Islet precursor cell (in vitro differentiated cells): ENCODE data around the gene TWSG1.
"Not testable (repeated sequence)": the region's sequence is repeated elsewhere in the genome, so short reads cannot be mapped to it uniquely, and the experiment has no call there.

Experiments used
- DNase-seq: peaks from one replicate; pipeline ENCODE4 v3.0.0-alpha.2; 2018

Gene TWSG1

GRCh38 chr18:9336827-9337226, 2.3 kb downstream of the TWSG1 start:
- no peak for DNase-seq

GRCh38 chr18:9337873-9338272, 3.3 kb downstream of the TWSG1 start:
- no peak for DNase-seq

GRCh38 chr18:9340472-9340871, 5.9 kb downstream of the TWSG1 start:
- DNase-seq = no peak

DNA sequence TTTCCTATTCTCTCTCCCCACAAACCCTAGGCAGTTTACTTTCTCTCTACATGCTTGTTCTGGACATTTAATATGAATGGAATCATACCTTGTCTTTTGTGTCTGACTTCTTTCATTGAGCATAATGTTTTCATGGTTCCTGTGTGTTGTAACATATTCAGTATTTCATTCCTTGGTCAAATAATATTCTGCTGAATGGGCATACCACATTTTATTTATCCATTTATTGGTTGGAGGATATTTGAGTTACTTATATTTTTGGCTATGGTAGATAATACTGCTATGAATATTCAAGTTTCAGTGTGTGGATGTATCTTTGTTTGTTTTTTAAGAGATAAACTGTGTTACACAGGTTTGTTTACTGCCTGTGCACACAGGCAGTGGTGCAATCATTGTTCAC, 9.0 kb downstream of the TWSG1 start:
- DNase-seq = no peak

DNA sequence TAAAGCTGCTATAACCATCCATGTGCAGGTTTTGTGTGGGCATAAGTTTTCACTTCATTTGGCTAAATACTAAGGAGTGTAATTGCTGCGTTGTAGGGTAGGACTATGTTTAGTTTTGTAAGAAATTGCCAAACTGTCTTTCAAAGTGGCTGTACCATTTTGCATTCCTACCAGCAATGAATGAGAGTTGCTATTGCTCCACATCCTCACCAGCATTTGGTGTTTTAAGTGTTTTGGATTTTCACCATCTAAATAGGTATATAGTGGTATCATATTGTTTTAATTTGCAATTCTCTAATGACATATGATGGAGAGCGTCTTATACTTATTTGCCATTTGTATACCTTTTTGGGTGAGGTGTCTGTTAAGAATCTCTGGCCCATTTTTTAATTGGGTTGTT, 12.2 kb downstream of the TWSG1 start:
- DNase-seq = no peak

DNA sequence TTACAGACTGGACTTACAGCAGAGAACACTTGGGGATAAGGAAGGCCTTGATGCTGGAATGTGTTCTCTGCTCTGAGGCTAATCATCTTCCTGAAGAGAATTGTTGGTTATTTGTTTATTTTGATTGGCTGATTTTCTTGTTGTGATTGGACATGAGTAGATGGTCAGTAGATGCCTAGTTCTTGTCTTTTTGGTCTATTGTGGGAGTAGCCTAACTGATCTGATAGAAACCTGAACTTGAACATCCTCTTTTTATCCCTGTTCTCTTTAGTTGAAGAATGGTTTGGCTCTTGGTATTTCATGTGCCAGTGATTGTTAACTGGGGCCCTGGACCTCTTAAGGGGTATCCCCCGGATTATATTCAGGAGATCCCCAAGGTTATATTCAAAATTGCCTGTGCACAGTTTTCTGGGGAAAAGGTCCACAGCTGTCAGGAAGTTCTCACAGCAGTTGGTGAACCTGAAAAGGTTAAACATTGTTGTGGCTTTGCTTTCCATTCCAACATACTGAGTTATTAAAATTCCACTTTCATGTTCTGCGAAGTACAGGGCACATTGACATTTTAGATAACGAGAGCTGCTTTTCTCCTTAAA, 13.6 kb downstream of the TWSG1 start:
- no peak for DNase-seq

GRCh38 chr18:9348766-9349165, 14.2 kb downstream of the TWSG1 start:
- no peak for DNase-seq

- no peak for DNase-seq
Measured at GRCh38 chr18:9353596-9353995, 19.0 kb downstream of the TWSG1 start.

DNA sequence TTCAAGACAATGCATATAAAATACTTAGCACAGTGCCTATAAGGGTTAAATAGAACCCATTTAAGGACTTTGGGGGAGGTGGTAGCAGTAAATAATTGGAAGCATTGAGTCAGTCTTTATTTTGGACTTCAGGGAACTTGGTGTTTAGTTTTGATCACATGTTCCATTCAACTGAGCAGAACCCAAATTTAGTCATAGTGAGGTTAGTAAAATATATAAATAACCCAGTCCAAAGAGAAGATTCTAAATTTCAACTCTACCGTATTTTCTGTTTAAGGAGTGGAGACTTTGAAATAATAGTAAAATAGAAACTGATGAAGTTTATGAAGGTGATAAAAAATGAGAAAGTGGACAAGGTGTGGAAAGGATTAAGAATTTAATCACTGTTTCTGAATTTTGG, 19.7 kb downstream of the TWSG1 start:
- DNase-seq = no peak

DNA sequence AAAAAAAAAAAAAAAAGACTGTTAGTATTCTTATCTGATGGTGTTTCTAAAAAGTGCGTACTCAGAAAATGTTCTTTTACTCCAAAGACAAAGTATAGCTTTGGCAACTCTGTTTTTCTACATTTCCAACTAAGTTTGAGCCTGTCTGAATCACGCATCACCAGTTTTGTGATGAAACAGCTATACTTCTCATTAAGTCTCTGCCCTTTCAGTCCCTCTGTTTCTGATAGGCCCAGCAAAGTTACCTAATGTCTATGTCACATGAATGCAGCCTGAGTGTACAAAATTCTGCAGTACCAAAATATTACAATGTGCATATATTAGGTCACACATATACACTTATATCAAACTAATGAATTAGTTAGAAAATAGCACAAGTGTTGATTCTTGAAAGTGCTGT, 22.4 kb downstream of the TWSG1 start:
- no peak for DNase-seq

DNA sequence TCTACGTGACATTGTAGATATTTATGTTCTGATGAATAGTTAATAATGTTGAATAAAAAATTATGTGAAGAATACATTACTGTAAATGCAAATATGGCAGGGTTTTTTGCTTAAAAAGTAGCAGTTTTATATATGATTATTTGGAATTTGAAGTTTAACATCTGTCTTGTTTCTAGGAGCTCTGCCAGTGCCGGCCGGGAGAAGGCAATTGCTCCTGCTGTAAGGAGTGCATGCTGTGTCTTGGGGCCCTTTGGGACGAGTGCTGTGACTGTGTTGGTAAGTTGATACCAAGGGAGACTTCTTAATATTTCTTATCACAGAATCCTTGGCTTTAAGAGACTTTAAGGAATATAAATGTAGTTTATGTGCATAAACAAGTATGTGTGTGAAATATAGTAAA, 25.2 kb downstream of the TWSG1 start:
- DNase-seq = no peak

DNA sequence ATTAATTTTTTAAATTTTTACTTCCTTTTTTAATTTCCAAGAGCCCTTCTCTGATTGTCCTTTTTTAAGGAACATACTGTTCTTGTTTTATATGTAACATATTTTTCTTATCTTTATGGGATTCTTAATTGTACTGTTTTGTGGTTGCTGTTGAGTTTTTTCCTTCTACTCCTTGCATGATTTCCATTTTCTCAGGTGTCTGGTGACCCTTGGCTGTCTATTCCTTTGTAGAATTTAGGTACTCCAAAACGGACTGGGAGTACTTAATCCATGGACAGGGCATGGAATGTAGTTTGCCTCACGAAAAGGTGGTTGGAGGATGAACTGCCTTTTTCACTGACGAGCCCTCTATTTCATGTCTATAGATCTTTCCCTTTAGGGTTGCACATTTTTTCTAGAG, 26.6 kb downstream of the TWSG1 start:
- no peak for DNase-seq

DNA sequence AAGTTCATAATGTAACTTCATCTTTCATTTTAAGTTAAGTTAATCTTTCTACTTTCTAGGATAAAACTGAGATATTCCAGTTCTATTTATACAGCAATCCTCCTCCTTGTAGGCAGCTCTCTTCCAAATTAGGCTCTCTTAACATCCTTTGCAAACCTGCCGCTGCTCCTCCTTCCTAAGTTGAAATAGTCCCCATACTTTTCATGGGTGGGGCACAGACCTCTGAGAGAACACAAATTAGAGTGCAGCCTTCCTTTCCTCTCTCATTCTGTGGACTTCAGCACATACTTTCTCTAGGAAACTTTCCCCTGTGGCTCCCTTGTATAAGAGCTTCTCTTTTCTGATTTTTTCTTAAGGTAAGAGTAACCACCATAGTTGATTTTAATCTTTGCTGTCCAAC, 28.3 kb downstream of the TWSG1 start:
- peak; percentile 57 for DNase-seq

DNA sequence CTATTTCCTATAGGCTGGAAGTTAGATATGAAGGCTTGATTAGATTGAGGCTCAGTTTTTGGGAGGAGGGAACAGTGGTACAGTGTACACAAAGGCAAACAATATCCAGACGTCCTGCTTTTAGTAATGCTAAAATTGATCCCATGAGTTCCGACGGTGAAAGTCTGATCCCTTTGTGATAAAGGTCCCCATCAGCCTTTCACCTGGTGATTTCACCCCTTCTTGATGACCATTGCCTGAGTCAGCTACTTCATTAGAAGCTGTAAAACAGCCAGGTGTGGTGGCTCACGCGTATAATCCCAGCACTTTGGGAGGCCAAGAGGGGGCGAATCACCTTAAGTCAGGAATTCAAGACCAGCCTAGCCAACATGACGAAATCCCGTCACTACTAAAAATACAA, 29.7 kb downstream of the TWSG1 start:
- DNase-seq = no peak

GRCh38 chr18:9365406-9365805, 30.8 kb downstream of the TWSG1 start:
- DNase-seq = no peak

GRCh38 chr18:9366126-9366714, 31.6 kb downstream of the TWSG1 start:
- DNase-seq = peak; percentile 86

GRCh38 chr18:9373254-9373653, 38.7 kb downstream of the TWSG1 start:
- not testable (repeated sequence) for DNase-seq

DNA sequence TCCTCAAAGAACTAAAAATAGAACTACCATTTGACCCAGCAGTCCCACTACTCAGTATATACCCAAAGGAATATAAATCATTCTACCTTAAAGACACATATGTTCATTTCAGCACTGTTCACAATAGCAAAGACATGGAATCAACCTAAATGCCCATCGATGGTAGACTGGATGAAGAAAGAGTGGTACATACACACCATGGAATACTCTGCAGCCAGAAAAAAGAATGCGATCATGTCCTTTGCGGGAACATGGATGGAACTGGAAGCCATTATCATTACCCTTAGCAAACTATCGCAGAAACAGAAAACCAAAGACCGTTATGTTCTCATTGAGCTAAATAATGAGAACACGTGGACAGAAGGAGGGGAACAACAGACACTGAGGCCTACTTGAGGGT, 44.5 kb downstream of the TWSG1 start:
- DNase-seq = no peak

DNA sequence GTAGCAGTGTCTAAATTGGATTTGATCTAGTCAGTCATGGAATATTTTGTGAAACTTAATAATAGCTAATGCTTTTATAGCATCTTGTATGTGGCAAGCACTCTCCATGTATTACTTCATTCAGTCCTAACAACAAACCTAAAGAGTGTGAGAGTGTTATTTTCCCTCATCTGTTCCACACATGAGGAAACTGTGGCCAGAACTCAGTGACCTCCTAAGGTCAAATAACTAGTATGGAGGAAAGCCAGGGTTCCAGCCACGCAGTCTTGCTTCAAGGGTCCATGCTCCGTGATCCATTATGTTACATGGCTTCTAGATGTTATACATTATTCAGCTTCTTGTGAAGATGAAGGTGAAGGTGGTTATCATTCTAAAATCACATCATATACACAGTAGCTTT, 45.5 kb downstream of the TWSG1 start:
- DNase-seq = no peak

DNA sequence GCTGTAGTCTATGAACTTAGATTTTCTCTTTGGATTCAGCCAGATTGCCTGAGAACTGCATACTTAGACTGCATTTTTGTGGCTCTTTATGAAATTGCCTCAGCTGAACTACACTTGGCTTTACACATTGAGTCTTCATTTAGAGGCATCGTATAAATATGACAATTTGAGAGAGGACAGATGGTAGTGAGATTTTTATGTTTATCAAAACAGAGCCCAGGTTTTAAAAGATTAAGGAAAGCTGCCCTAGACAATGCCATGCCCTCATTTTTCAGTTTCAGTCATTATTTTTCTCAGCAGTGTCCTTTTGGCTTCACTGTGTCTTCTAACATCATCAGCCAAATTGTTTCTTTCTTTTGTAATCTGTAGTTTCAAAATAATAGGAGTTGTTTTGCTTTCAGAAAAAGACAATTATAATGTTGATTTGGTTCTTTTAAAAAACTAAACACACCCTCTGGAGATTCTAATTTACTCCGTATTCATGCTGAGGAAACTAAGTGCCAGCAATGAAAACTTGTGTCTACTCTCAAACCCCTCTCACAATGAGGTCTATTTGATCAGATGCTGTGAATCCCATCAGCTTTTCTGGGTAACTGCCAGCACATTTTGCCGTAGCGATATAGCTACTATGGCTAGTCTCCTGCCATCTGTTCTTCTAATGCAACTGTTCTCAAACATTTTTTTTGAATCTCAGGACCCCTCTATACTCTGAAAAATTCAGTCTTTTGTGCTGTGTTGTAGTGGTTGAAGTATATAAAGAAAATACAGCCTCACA, 46.2 kb downstream of the TWSG1 start:
- no peak for DNase-seq

DNA sequence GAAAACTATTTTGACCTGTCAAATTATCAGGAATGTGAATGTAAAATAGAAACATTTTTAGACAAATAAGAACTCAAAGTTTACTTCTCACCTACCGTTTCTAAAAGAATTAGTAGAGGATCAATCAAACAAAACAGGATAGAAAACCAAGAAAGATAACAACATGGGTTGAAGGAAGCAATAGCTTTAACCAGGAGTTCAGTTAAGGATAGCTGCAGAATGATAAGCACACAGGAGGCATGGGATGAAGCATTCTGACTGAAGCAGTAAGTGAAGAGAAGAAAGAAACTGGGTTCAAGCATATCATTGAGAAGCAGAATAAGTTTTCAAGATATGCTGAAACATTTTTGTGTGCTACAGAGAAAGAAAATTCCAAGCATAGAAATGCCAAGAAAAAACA, 52.3 kb downstream of the TWSG1 start:
- no peak for DNase-seq

GRCh38 chr18:9387891-9388290, 53.3 kb downstream of the TWSG1 start:
- DNase-seq = no peak

DNA sequence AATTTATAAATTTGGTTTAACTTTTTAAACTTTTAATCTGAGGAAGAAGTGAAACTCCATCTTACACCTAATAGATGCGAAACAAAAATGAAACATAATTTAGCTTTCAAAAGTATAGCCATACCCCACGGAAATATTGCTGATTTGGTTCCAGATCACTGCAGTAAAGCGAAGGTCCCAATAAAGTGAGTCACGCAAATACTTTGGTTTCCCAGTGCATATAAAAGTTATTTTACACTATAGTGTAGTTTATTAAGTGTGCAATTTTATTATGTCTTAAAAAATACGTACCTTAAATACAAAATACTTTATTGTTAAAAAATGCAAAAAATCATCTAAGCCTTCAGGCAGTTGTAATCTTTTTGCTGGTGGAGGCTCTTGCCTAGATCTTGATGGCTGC, 55.1 kb downstream of the TWSG1 start:
- no peak for DNase-seq

- no peak for DNase-seq
Measured at GRCh38 chr18:9392726-9393125, 58.2 kb downstream of the TWSG1 start.

DNA sequence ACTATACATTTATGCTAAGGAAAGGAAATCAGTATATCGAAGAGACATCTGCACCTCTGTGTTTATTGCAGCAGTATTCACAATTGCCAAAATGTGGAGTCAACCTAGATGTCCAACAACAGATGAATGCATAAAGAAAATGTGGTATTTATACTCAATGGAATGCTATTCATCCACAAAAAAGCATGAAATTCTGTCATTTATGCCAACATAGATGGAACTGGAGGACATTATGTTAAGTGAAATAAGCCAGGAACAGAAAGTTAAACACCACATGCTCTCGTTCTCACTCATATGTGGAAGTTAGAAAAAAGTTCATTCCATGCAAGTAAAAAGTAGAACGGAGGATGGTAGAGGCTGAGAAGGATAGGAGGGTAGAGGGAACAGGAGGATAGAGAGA, 59.5 kb downstream of the TWSG1 start:
- DNase-seq = no peak
